ENCODE results near the gene ZFP57.
A peak's percentile ranks its signal among the peaks of the same experiment; 100 is the strongest.
"Not testable (repeated sequence)": the region's sequence is repeated elsewhere in the genome, so short reads cannot be mapped to it uniquely, and the experiment has no call there.

ZFP57 gene

GRCh38 chr6:29694637-29695036 lies 13.7 kb upstream of the ZFP57 start:
- no peak for DNase-seq

GRCh38 chr6:29685718-29686326 lies 4.9 kb upstream of the ZFP57 start:
- no peak for DNase-seq

- no peak for DNase-seq
Observed at GRCh38 chr6:29681811-29682210, 859 bp upstream of the ZFP57 start.

- DNase-seq: no peak
Observed at GRCh38 chr6:29680416-29680815, 536 bp downstream of the ZFP57 start.

- no peak for DNase-seq
Observed at GRCh38 chr6:29679962-29680361, 990 bp downstream of the ZFP57 start.

GRCh38 chr6:29678114-29678513 lies 2.8 kb downstream of the ZFP57 start:
- DNase-seq: no peak

- DNase-seq: no peak
Observed at GRCh38 chr6:29676981-29677601, 3.9 kb downstream of the ZFP57 start.

GRCh38 chr6:29675561-29675960 lies 5.4 kb downstream of the ZFP57 start:
- no peak for DNase-seq

GRCh38 chr6:29674008-29674407 lies 6.9 kb downstream of the ZFP57 start:
- DNase-seq: no peak

GRCh38 chr6:29673161-29673560 lies 7.8 kb downstream of the ZFP57 start:
- no peak for DNase-seq

- not testable (repeated sequence) for DNase-seq
Observed at GRCh38 chr6:29672116-29672515, 8.8 kb downstream of the ZFP57 start.

GRCh38 chr6:29671026-29671425 lies 9.9 kb downstream of the ZFP57 start:
- no peak for DNase-seq

GRCh38 chr6:29667158-29667557 lies 13.8 kb downstream of the ZFP57 start:
- no peak for DNase-seq

- no peak for DNase-seq
Observed at GRCh38 chr6:29666826-29667130, 14.2 kb downstream of the ZFP57 start.

GRCh38 chr6:29665942-29666825 lies 14.8 kb downstream of the ZFP57 start:
- no peak for DNase-seq

GRCh38 chr6:29663300-29664042 lies 17.5 kb downstream of the ZFP57 start:
- no peak for DNase-seq

- not testable (repeated sequence) for DNase-seq
Observed at GRCh38 chr6:29661502-29662141, 19.3 kb downstream of the ZFP57 start.

GRCh38 chr6:29661071-29661470 lies 19.9 kb downstream of the ZFP57 start:
- DNase-seq: no peak

GRCh38 chr6:29656798-29657197 lies 24.2 kb downstream of the ZFP57 start, which contains the start of gene MOG:
Gene MOG, plus strand, starts transcription at chr6:29657092. Its CDS starts 118 bp downstream, at chr6:29657210.
- no peak for DNase-seq

- DNase-seq: no peak
Observed at GRCh38 chr6:29656157-29656556, 24.8 kb downstream of the ZFP57 start.

- DNase-seq: no peak
Observed at GRCh38 chr6:29655658-29656057, 25.3 kb downstream of the ZFP57 start.

GRCh38 chr6:29653452-29654038 lies 27.4 kb downstream of the ZFP57 start:
- peak; percentile 54 for DNase-seq

Measured in activated CD4-positive, alpha-beta T cell treated with anti-CD3 and anti-CD28 coated beads for 48 hours (primary cell).